ENCODE results near the gene STIMATE. TPM values are rescaled to one million over a fixed set of nuclear protein-coding genes. Genes with fewer than 3 reads are reported as not detected.
A peak's percentile ranks its signal among the peaks of the same experiment; 100 is the strongest.

The STIMATE gene
- total and polyA plus RNA-seq, 2 of the 4 experiments (the other 2 are of a cell fraction): 10.6 to 17.8 TPM

- Histone ChIP-seq H3K4me1 (ENCODE audit: control insufficient read depth, insufficient read depth, low read length) (peaks cover 18% of the 10 kb centered on the region), H2BK5ac (ENCODE audit: low read depth, low read length, poor library complexity, severe bottlenecking) (no peak overlapping the region), H3K23ac (ENCODE audit: low read depth, low read length) (no peak overlapping the region), H2BK120ac (ENCODE audit: low read depth, low read length) (no peak overlapping the region), H3K18ac (ENCODE audit: low read depth, low read length) (no peak overlapping the region; the same call in 1 of the 2 replicates), H2BK15ac (ENCODE audit: low read depth, low read length) (no peak overlapping the region), H3K4me3 (ENCODE audit: insufficient read depth, low read depth, low read length) (no peak overlapping the region), H3K4ac (ENCODE audit: low read depth, low read length) (no peak overlapping the region), H3K27ac (ENCODE audit: insufficient read depth, low read length) (peak overlapping the region; percentile 69; the same call in 1 of the 2 replicates), H3K56ac (ENCODE audit: extremely low read depth, insufficient read depth, low read length) (no peak overlapping the region), H3K14ac (replicated peaks; ENCODE audit: low read depth, low read length) (no peak overlapping the region), H3K27me3 (ENCODE audit: control insufficient read depth, insufficient read depth, low read length) (no peaks in the 10 kb centered on the region), H3K79me1 (ENCODE audit: low read depth in 1 of 2, low read length in 2 of 2) (peaks cover 40 to 83% of the 10 kb centered on the region in 2 experiments), H3K36me3 (ENCODE audit: control insufficient read depth, insufficient read depth, low read length) (no peaks in the 10 kb centered on the region), H4K8ac (ENCODE audit: low read depth in 2 of 2, low read length in 2 of 2) (no peak overlapping the region), H4K91ac (ENCODE audit: insufficient read depth, low read depth, low read length) (no peak overlapping the region), H2BK20ac (ENCODE audit: low read depth, low read length) (no peak overlapping the region), H3K9me3 (ENCODE audit: control insufficient read depth, insufficient read depth, low read length) (no peaks in the 10 kb centered on the region), H4K5ac (ENCODE audit: low read depth, low read length) (no peak overlapping the region), H2AK9ac (replicated peaks; ENCODE audit: low read depth, low read length, poor library complexity) (no peak overlapping the region), H3K9ac (ENCODE audit: low read depth, low read length) (no peak overlapping the region), H3K4me2 (ENCODE audit: low read depth, low read length) (peak overlapping the region; percentile 61; the same call in 1 of the 2 replicates), H2AFZ (replicated peaks; ENCODE audit: low read length, poor library complexity) (no peak overlapping the region), H4K20me1 (ENCODE audit: insufficient read depth, low read length) (peaks cover 7% of the 10 kb centered on the region; the same call in 1 of the 2 replicates), H3K9me1 (ENCODE audit: insufficient read depth, low read length) (peaks cover 34% of the 10 kb centered on the region), H2AK5ac (ENCODE audit: low read depth, low read length) (no peak overlapping the region)
- ChIA-PET CTCF (interaction anchor here (1.5 kb wide), 1 partner anchor 12 kb away, joined by 5 read pairs; no protein-coding TSS in a partner anchor), POLR2A (ENCODE audit: unreplicated experiment) (no interaction called here)
- dilution Hi-C loops (cut with HindIII; ENCODE audit: low sequenced_read_pairs, unreplicated experiment): no loop called here
- intact Hi-C loops (cut with micrococcal nuclease): no loop called here
- DNase-seq (no peak), ATAC-seq (ENCODE audit: low read depth) (no peak)
- TF ChIP-seq FOS (IDR thresholded peaks at IDR 0.05; ENCODE audit: low read depth, low read length) (no peak), MXI1 (IDR thresholded peaks at IDR 0.05; ENCODE audit: borderline replicate concordance, low read depth, low read length) (no peak), RAD21 (IDR thresholded peaks at IDR 0.05; ENCODE audit: low read length) (no peak), MAZ (IDR thresholded peaks at IDR 0.05; ENCODE audit: borderline replicate concordance, low read depth, low read length) (no peak), CHD1 (IDR thresholded peaks at IDR 0.05; ENCODE audit: low read depth, low read length) (no peak), RCOR1 (IDR thresholded peaks at IDR 0.05; ENCODE audit: insufficient replicate concordance, low read length) (no peak), USF2 (IDR thresholded peaks at IDR 0.05; ENCODE audit: low read depth, low read length) (no peak), POLR2A (IDR thresholded peaks at IDR 0.05; ENCODE audit: low read depth, low read length) (no peak), BHLHE40 (IDR thresholded peaks at IDR 0.05; ENCODE audit: low read depth, low read length) (no peak), CEBPB (IDR thresholded peaks at IDR 0.05; ENCODE audit: low read depth, low read length) (no peak), CTCF (conservative IDR thresholded peaks at IDR 0.05; ENCODE audit: low read depth, low read length) (no peak), MAFK (IDR thresholded peaks at IDR 0.05; ENCODE audit: low read depth, low read length) (no peak), RFX5 (IDR thresholded peaks at IDR 0.05; ENCODE audit: low read depth, low read length) (no peak), ELK1 (IDR thresholded peaks at IDR 0.05; ENCODE audit: borderline replicate concordance, low read depth, low read length) (no peak), NFE2L2 (IDR thresholded peaks at IDR 0.05; ENCODE audit: low read depth, low read length) (no peak)
- in situ Hi-C loops (cut with MboI; ENCODE audit: low sequenced_read_pairs): no loop called here
- WGBS, 2 experiments (ENCODE audit: extremely low coverage in 2 of 2, insufficient read length in 1 of 2): no CpG with 5 or more reads among the region's 9 CpGs
- no TSS peak for BruUV-seq (replicated peaks)
Measured at GRCh38 chr3:52891164-52891563, 6.2 kb downstream of the STIMATE start.

Measured in IMR-90 (cell line).